ENCODE measurements around the gene WSB1. TPM values are rescaled to one million over a fixed set of nuclear protein-coding genes. Genes with fewer than 3 reads are reported as not detected.

The WSB1 gene
- total and polyA plus RNA-seq, 5 donors from 2014 or later: 176 to 280 (median 190) TPM

DNA sequence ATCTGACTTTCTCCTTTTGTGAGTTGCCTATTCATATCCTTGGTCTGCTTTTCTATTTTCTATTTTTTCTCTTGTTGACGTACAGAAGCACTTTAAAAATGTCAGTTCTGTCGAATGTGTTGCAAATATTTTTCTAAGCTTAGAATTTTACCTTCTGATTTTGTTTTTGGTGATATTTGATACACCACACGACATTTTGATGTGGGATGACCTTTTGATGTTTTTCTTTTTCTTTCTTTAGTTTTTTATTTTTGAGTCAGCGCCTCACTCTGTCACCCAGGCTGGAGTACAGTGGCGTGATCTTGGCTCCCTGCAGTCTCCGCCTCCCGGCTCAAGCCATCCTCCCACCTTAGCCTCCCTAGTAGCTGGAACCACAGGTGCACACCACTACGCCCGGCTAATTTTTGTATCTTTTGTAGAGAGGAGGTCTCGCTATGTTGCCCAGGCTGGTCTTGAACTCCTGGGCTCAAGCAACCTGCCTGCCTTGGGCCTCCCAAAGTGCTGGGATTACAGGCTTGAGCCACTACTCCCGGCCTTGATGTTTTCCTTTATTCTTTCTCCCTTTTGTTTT, 39.6 kb downstream of the WSB1 start:
- no peaks in the 10 kb centered on the region for H3K9me3 Mint-ChIP-seq

DNA sequence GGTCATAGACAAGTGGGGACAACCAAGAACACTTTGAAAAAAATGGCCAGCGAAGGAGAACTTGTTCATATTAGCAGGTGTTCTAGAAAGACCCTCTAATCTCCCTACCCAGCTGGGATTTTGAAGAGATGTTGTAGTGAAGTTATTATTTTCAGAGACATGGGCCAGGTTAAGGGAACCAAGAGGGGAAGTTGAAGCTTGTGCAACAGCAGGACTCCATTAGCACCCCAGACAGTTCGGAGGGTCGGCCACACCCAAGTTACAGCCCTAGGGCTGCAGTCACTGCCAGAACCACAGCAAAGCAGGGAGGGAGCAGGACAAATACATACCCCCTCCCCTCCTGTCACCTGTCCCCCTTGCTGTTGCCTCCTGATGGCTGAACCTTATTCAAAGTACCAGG, 42.3 kb downstream of the WSB1 start:
- H3K36me3 Mint-ChIP-seq: no peaks in the 10 kb centered on the region
- H3K4me1 ChIP-seq (ENCODE audit: control insufficient read depth, insufficient read depth, low read length, poor library complexity, severe bottlenecking): peaks cover 30% of the 10 kb centered on the region

More for the DNA sequence above, 39.6 kb downstream of the WSB1 start:
- peak in 1 of 3 donors; percentile 38 for DNase-seq
- peak overlapping the region; percentile 73 for H3K27ac ChIP-seq (ENCODE audit: insufficient read depth, low read length, poor library complexity, severe bottlenecking)
- H3K27me3 ChIP-seq (ENCODE audit: control insufficient read depth, insufficient read depth, low read length): no peaks in the 10 kb centered on the region
- Mint-ChIP-seq H3K27ac (peak overlapping the region; percentile 78 to 92 (median 91)), H3K4me3 (peak overlapping the region; percentile 61 to 87 (median 82)), H3K27me3 (no peaks in the 10 kb centered on the region), H3K4me1 (peaks cover 8 to 19% (median 11%) of the 10 kb centered on the region in 4 donors), H3K36me3 (no peaks in the 10 kb centered on the region)
- no peaks in the 10 kb centered on the region for H3K36me3 ChIP-seq (ENCODE audit: control insufficient read depth, insufficient read depth, low read length)
- no peak for ATAC-seq (ENCODE audit: low read depth in 2 of 2)
- peak overlapping the region; percentile 81 for H3K4me3 ChIP-seq (ENCODE audit: low read depth, low read length)
- H3K4me1 ChIP-seq (ENCODE audit: control insufficient read depth, insufficient read depth, low read length, poor library complexity, severe bottlenecking): peaks cover 21% of the 10 kb centered on the region
- no peaks in the 10 kb centered on the region for H3K9me3 ChIP-seq (ENCODE audit: control insufficient read depth in 2 of 2, low read length in 2 of 2)

DNA sequence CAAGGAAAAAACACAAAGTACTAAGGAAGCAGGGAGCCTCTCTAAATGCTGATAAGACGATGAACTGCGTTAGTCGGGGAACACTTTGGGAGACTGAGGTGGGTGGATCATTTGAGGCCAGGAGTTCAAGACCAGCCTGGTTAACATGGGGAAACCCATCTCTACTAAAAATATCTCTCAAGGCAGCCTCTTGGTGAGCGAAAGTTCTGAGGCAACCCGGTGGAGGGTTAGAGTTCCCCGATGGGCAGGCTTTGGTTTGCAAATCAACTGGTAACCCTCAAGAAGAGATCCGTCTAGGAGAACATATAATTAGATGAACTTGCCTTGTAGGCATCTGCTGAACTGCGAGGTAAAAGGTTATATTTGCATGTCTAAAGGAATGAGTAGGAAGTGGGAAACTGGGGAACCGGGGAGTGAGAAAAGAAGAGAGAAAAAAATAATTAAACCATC, 44.6 kb downstream of the WSB1 start:
- no peaks in the 10 kb centered on the region for H3K36me3 Mint-ChIP-seq
- H3K9me3 ChIP-seq (ENCODE audit: control insufficient read depth in 2 of 2, low read length in 2 of 2): no peaks in the 10 kb centered on the region
- peaks cover 14% of the 10 kb centered on the region for H3K4me1 ChIP-seq (ENCODE audit: control insufficient read depth, insufficient read depth, low read length, poor library complexity, severe bottlenecking)
- H3K27me3 Mint-ChIP-seq: no peaks in the 10 kb centered on the region
- H3K4me3 Mint-ChIP-seq: peak overlapping the region in 1 of 4 donors; percentile 67
- peaks cover 6 to 14% (median 13%) of the 10 kb centered on the region in 4 donors for H3K4me1 Mint-ChIP-seq
- H3K9me3 Mint-ChIP-seq: no peaks in the 10 kb centered on the region
- no peak overlapping the region for H3K27ac Mint-ChIP-seq
- DNase-seq (no peak), ATAC-seq (ENCODE audit: low read depth in 2 of 2) (no peak)
- no peak overlapping the region for H3K4me3 ChIP-seq (ENCODE audit: low read depth, low read length)
- H3K27ac ChIP-seq (ENCODE audit: insufficient read depth, low read length, poor library complexity, severe bottlenecking): no peak overlapping the region
- no peaks in the 10 kb centered on the region for H3K36me3 ChIP-seq (ENCODE audit: control insufficient read depth, insufficient read depth, low read length)
- no peaks in the 10 kb centered on the region for H3K27me3 ChIP-seq (ENCODE audit: control insufficient read depth, insufficient read depth, low read length)

More for the DNA sequence above, 42.3 kb downstream of the WSB1 start:
- no peaks in the 10 kb centered on the region for H3K27me3 ChIP-seq (ENCODE audit: control insufficient read depth, insufficient read depth, low read length)
- Mint-ChIP-seq H3K9me3 (no peaks in the 10 kb centered on the region), H3K4me1 (peaks cover 14 to 26% (median 17%) of the 10 kb centered on the region in 4 donors), H3K27ac (peak overlapping the region in 1 of 3 donors; percentile 52), H3K27me3 (no peaks in the 10 kb centered on the region), H3K4me3 (no peak overlapping the region)
- H3K36me3 ChIP-seq (ENCODE audit: control insufficient read depth, insufficient read depth, low read length): no peaks in the 10 kb centered on the region
- DNase-seq: no peak
- no peak overlapping the region for H3K4me3 ChIP-seq (ENCODE audit: low read depth, low read length)
- H3K9me3 ChIP-seq (ENCODE audit: control insufficient read depth in 2 of 2, low read length in 2 of 2): no peaks in the 10 kb centered on the region
- H3K27ac ChIP-seq (ENCODE audit: insufficient read depth, low read length, poor library complexity, severe bottlenecking): no peak overlapping the region
- no peak for ATAC-seq (ENCODE audit: low read depth in 2 of 2)

DNA sequence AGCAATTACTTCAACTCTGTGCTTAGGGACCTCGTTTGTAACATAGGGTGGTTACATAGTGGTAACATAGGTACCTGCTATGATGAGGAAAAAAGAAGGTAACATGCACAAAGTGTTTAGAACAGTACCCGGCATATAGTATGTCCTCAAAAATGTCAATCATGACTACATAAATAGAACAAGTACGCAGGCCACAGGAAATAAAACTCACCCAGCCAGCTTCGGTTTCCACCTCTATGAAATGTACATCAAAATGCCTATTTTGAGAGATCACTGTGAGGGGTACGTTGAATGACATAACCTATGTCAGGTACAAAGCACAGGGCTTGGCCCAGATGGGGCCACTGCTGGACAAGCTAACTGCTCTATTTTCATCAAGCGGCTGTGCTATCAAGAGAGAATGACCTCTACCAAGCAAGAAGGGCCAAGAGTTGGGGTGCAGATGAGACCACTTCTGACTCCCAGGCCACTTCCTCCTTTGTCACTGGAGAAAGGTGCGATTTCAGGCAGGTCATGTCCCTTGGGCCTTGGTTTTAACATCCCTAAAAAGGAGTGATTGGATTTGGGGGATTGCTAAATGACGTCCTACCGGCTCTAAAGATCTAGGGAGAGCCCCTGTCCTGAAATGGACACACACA, 45.4 kb downstream of the WSB1 start:
- H3K27me3 ChIP-seq (ENCODE audit: control insufficient read depth, insufficient read depth, low read length): no peaks in the 10 kb centered on the region
- peak overlapping the region in 2 of 3 donors; percentile 1 to 80 for H3K27ac Mint-ChIP-seq
- no peaks in the 10 kb centered on the region for H3K9me3 Mint-ChIP-seq
- H3K4me3 Mint-ChIP-seq: peak overlapping the region in 1 of 4 donors; percentile 67
- H3K9me3 ChIP-seq (ENCODE audit: control insufficient read depth in 2 of 2, low read length in 2 of 2): no peaks in the 10 kb centered on the region
- DNase-seq (peak in 1 of 3 donors; percentile 36), ATAC-seq (ENCODE audit: low read depth in 2 of 2) (peak in 1 of 2 donors; percentile 15)
- no peaks in the 10 kb centered on the region for H3K36me3 ChIP-seq (ENCODE audit: control insufficient read depth, insufficient read depth, low read length)
- H3K27ac ChIP-seq (ENCODE audit: insufficient read depth, low read length, poor library complexity, severe bottlenecking): no peak overlapping the region
- no peaks in the 10 kb centered on the region for H3K36me3 Mint-ChIP-seq
- no peaks in the 10 kb centered on the region for H3K27me3 Mint-ChIP-seq
- H3K4me1 ChIP-seq (ENCODE audit: control insufficient read depth, insufficient read depth, low read length, poor library complexity, severe bottlenecking): peaks cover 10% of the 10 kb centered on the region
- peaks cover 6 to 10% (median 8%) of the 10 kb centered on the region in 4 donors for H3K4me1 Mint-ChIP-seq
- no peak overlapping the region for H3K4me3 ChIP-seq (ENCODE audit: low read depth, low read length)

DNA sequence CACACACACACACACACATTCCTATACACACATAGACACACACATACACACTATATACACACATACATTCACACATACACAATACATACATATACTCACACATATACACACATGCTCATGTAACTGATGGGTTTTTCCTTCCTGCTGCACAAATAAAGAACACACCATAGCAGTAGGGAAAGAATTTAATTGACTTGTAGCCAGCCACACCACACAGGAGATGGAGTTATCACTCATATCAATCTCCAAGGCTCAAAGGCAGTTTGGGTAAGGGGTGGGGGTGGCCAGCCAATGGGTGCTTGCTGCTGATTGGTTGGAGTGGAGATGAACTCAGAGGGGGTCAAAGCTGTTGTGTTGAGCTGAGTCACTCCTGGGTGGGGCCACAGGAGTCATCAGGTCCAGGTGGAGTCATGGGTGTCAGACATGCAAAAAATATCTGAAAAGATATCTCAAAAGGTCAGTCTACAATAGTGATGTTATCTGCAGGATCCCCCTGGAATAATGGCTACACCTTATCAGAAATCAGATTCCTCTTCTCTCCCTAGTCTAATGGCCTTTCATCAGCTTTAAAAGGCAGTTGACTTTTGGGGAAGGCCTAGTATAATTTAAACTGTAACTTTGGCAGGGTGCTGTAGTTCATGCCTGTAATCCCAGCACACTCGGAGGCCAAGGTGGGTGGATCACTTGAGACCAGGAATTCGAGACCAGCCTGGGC, 46.1 kb downstream of the WSB1 start:
- Histone ChIP-seq H3K4me3 (ENCODE audit: low read depth, low read length) (no peak overlapping the region), H3K9me3 (ENCODE audit: control insufficient read depth in 2 of 2, low read length in 2 of 2) (no peaks in the 10 kb centered on the region)

DNA sequence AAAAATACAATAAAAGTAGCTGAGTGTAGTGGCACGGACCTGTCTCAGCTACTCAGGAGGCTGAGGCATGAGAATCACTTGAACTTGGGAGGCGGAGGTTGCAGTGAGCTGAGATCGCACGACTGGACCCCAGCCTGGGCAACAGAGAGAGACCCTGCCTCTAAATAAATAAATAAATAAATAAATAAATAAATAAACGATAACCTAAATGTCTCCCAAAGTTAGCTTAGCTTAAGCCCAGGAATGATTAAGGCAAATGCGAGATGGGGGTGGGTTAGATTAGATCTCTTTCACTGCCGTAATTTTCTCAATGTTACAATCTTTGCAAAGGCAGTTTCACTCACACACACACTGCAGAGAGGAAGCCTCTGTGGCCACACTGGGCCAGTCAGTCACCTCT, 46.7 kb downstream of the WSB1 start:
- peaks cover 10% of the 10 kb centered on the region for H3K4me1 ChIP-seq (ENCODE audit: control insufficient read depth, insufficient read depth, low read length, poor library complexity, severe bottlenecking)
- H3K27me3 ChIP-seq (ENCODE audit: control insufficient read depth, insufficient read depth, low read length): no peaks in the 10 kb centered on the region
- H3K27ac Mint-ChIP-seq: no peak overlapping the region
- no peaks in the 10 kb centered on the region for H3K36me3 ChIP-seq (ENCODE audit: control insufficient read depth, insufficient read depth, low read length)
- H3K4me3 Mint-ChIP-seq: no peak overlapping the region
- DNase-seq (no peak), ATAC-seq (ENCODE audit: low read depth in 2 of 2) (no peak)
- no peaks in the 10 kb centered on the region for H3K27me3 Mint-ChIP-seq
- no peaks in the 10 kb centered on the region for H3K36me3 Mint-ChIP-seq
- no peak overlapping the region for H3K27ac ChIP-seq (ENCODE audit: insufficient read depth, low read length, poor library complexity, severe bottlenecking)
- no peaks in the 10 kb centered on the region for H3K9me3 ChIP-seq (ENCODE audit: control insufficient read depth in 2 of 2, low read length in 2 of 2)
- peaks cover 6 to 10% (median 8%) of the 10 kb centered on the region in 4 donors for H3K4me1 Mint-ChIP-seq
- H3K4me3 ChIP-seq (ENCODE audit: low read depth, low read length): no peak overlapping the region
- H3K9me3 Mint-ChIP-seq: no peaks in the 10 kb centered on the region

More for the DNA sequence above, 46.1 kb downstream of the WSB1 start:
- peak; percentile 63 to 74 for ATAC-seq (ENCODE audit: low read depth in 2 of 2)
- H3K27ac ChIP-seq (ENCODE audit: insufficient read depth, low read length, poor library complexity, severe bottlenecking): no peak overlapping the region
- no peaks in the 10 kb centered on the region for H3K27me3 Mint-ChIP-seq
- H3K36me3 Mint-ChIP-seq: no peaks in the 10 kb centered on the region
- no peaks in the 10 kb centered on the region for H3K27me3 ChIP-seq (ENCODE audit: control insufficient read depth, insufficient read depth, low read length)
- DNase-seq: peak in 1 of 3 donors; percentile 70
- H3K36me3 ChIP-seq (ENCODE audit: control insufficient read depth, insufficient read depth, low read length): no peaks in the 10 kb centered on the region
- H3K27ac Mint-ChIP-seq: peak overlapping the region in 1 of 3 donors; percentile 32
- H3K4me1 ChIP-seq (ENCODE audit: control insufficient read depth, insufficient read depth, low read length, poor library complexity, severe bottlenecking): peaks cover 10% of the 10 kb centered on the region
- H3K4me3 Mint-ChIP-seq: no peak overlapping the region
- H3K9me3 Mint-ChIP-seq: no peaks in the 10 kb centered on the region
- H3K4me1 Mint-ChIP-seq: peaks cover 6 to 10% (median 8%) of the 10 kb centered on the region in 4 donors

DNA sequence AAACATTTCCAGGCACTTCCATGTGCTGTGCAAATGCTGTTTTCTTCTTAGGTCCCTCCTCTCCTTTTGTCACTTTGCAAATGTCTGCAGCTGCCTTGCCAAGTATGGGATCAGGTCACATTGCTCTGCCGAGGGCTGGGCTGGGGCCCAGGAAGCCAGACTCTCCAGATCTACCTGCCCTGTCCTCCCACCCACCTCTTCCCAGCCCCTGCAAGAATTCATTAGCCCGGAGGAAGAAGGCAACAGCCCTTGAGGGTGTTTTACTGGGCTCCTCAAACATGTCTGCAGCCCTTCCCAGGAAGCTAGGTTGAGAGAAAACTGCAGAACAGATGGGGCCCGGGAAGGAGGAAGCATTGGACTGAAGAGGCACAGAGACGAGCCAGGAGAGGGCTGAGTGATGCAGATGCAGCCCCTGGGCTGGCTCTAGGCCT, 47.1 kb downstream of the WSB1 start:
- H3K27ac Mint-ChIP-seq: no peak overlapping the region

More for the DNA sequence above, 47.1 kb downstream of the WSB1 start:
- Histone ChIP-seq H3K4me3 (ENCODE audit: low read depth, low read length) (no peak overlapping the region), H3K27ac (ENCODE audit: insufficient read depth, low read length, poor library complexity, severe bottlenecking) (no peak overlapping the region), H3K36me3 (ENCODE audit: control insufficient read depth, insufficient read depth, low read length) (no peaks in the 10 kb centered on the region), H3K27me3 (ENCODE audit: control insufficient read depth, insufficient read depth, low read length) (no peaks in the 10 kb centered on the region), H3K4me1 (ENCODE audit: control insufficient read depth, insufficient read depth, low read length, poor library complexity, severe bottlenecking) (peaks cover 10% of the 10 kb centered on the region), H3K9me3 (ENCODE audit: control insufficient read depth in 2 of 2, low read length in 2 of 2) (no peaks in the 10 kb centered on the region)
- H3K4me3 Mint-ChIP-seq: no peak overlapping the region
- DNase-seq (no peak), ATAC-seq (ENCODE audit: low read depth in 2 of 2) (no peak)
- no peaks in the 10 kb centered on the region for H3K27me3 Mint-ChIP-seq
- peaks cover 6 to 10% (median 8%) of the 10 kb centered on the region in 4 donors for H3K4me1 Mint-ChIP-seq
- H3K9me3 Mint-ChIP-seq: no peaks in the 10 kb centered on the region
- no peaks in the 10 kb centered on the region for H3K36me3 Mint-ChIP-seq

Measured in CD4-positive, CD25-positive, alpha-beta regulatory T cell (primary cell).